Activated B cell treated with CpG ODN at 0.5 μM for 24 hours (primary cell): ENCODE data around the gene EXD3. TPM values are rescaled to one million over a fixed set of nuclear protein-coding genes. Genes with fewer than 3 reads are reported as not detected.

Experiments
- ATAC-seq: fragments of 200-7000 bp; cut with Tn5 transposase; one replicate; pipeline ENCODE4 v1.10.0; 2021; ENCODE audit warnings: low read depth, mild to moderate bottlenecking, moderate library complexity
- CTCF ChIA-PET: fragments of 350-600 bp; sonication (Branson Sonifier 250); formaldehyde crosslinking; loops from one replicate; lab custom pipeline; 2021; ENCODE audit warnings: antibody characterized with exemption; lab: Charles Lee
- POLR2A ChIA-PET: fragments of 350-600 bp; sonication (Branson Sonifier 250); formaldehyde crosslinking; loops from one replicate; lab custom pipeline; 2021; ENCODE audit warnings: antibody characterized with exemption; lab: Charles Lee
- DNase-seq: peaks from one replicate; pipeline ENCODE4 v3.0.0; 2022
- H3K27ac Mint-ChIP-seq: one replicate; pipeline ENCODE4 v1.8.0; 2020; ENCODE audit warnings: mixed read lengths
- H3K27me3 Mint-ChIP-seq: one replicate; pipeline ENCODE4 v1.8.0; 2021; ENCODE audit warnings: mixed read lengths
- H3K36me3 Mint-ChIP-seq: one replicate; pipeline ENCODE4 v1.8.0; 2021; ENCODE audit warnings: low read depth, mixed read lengths
- H3K4me1 Mint-ChIP-seq: one replicate; pipeline ENCODE4 v1.8.0; 2021; ENCODE audit warnings: mixed read lengths
- H3K4me3 Mint-ChIP-seq: one replicate; pipeline ENCODE4 v1.8.0; 2020; ENCODE audit warnings: mild to moderate bottlenecking, mixed read lengths
- H3K9me3 Mint-ChIP-seq: one replicate; pipeline ENCODE4 v1.8.0; 2020; ENCODE audit warnings: mixed read lengths
- CTCF ChIP-seq: fragments of 200-600 bp; IDR thresholded peaks from one replicate; pipeline ENCODE4 v1.8.0; 2022; ENCODE audit warnings: antibody characterized with exemption, mild to moderate bottlenecking
- intact Hi-C: fragments of 100-400 bp; cut with micrococcal nuclease; formaldehyde crosslinking; loops from one replicate; pipeline ENCODE4 v1.15.1; 2024
- total RNA-seq: library from RNA; stranded (reverse); gene quantifications from 2 replicates; pipeline ENCODE4 v1.2.3, GENCODE V29; 2022

Gene EXD3
- total RNA-seq, 1 donor from 2014 or later, result 12.8 TPM

GRCh38 chr9:137439158-137439714 is 16.3 kb upstream of the EXD3 start:
- ATAC-seq (no peak), DNase-seq (no peak)
- CTCF ChIA-PET, result no interaction called here
- Mint-ChIP-seq H3K4me1 (peaks cover 3% of the 10 kb centered on the region), H3K9me3 (no peaks in the 10 kb centered on the region), H3K27ac (no peak overlapping the region), H3K36me3 (no peaks in the 10 kb centered on the region), H3K4me3 (no peak overlapping the region), H3K27me3 (peaks cover 10% of the 10 kb centered on the region)
- POLR2A ChIA-PET, result no interaction called here
- no peak for TF ChIP-seq CTCF
- intact Hi-C loops, result no loop called here

DNA sequence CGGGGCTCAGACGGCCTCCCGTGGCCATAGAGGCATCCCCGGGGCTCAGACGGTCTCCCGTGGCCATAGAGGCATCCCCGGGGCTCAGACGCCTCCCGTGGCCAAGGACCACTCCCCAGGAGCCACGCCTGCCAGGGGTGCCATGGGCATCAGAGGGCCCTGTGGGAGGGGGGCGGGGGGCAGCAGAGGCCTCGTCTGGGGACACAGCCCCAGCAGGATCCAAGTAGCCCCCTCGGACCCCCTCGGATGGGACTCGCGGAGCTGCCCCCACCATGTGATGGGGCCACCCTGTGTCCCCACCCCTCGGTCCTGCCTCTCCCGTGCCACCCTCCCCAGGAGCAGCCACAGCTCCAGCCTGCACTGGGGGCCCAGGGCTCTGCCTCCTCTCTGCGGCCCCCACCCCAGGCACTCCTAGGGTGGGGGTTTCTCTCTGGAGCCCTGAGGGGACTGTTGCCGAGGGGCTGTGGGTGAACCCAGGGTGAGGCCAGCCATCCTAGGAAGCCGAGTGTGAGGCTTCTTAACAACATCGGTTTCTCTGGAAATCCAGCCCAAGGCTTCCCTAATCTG is 15.7 kb upstream of the EXD3 start:
- CTCF ChIA-PET, result no interaction called here
- no peak overlapping the region for H3K4me3 Mint-ChIP-seq
- no peak for TF ChIP-seq CTCF
- no peak overlapping the region for H3K27ac Mint-ChIP-seq
- intact Hi-C loops, result no loop called here
- ATAC-seq (no peak), DNase-seq (no peak)
- no peaks in the 10 kb centered on the region for H3K36me3 Mint-ChIP-seq
- peaks cover 3% of the 10 kb centered on the region for H3K4me1 Mint-ChIP-seq
- H3K9me3 Mint-ChIP-seq, result no peaks in the 10 kb centered on the region
- POLR2A ChIA-PET, result no interaction called here
- H3K27me3 Mint-ChIP-seq, result peaks cover 8% of the 10 kb centered on the region

DNA sequence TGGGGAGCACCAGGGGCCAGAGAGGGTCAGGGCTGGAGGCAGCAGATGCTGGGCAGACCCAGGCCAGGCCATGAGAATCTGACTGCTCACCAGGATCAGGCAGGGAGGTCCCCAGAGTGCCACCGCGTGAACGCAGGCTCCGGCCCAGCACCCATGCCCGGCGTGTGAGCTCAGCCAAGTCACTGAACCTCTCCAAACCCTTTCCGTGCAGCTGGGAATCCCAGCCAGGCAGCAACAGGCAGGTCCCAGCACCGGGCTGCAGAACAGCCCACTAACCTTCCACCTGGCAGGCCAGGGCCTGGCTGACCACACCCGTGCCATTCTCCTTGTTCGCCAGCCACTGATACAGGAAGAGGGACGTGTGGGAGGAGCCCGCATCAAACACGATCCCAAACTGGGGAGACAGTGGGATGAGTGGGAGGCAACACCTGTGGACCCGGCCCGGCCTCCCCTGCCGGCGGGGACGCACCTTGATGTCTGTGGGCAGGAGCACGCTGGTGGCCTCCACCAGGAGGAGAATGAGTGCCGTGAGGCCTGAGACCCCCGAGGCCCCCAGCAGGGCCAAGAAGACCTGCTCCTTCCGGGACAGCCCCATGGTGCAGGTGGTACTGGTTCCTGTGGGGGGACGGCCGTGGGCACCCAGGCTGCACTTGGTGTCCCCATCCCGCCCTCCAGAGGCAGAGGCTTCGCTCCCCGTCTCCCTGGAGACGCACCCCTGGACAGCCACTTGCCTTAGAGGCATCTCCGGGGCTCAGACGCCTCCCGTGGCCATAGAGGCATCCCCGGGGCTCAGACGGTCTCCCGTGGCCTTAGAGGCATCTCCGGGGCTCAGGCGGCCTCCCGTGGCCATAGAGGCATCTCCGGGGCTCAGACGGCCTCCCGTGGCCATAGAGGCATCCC is 15.0 kb upstream of the EXD3 start:
- peaks cover 7% of the 10 kb centered on the region for H3K27me3 Mint-ChIP-seq
- no peaks in the 10 kb centered on the region for H3K9me3 Mint-ChIP-seq
- no peak overlapping the region for H3K4me3 Mint-ChIP-seq
- DNase-seq (no peak), ATAC-seq (no peak)
- CTCF ChIA-PET, result no interaction called here
- no peaks in the 10 kb centered on the region for H3K36me3 Mint-ChIP-seq
- POLR2A ChIA-PET, result interaction anchor here (0.5 kb wide), 1 partner anchor 154 kb away, joined by 4 read pairs; no protein-coding TSS in a partner anchor
- no peak overlapping the region for H3K27ac Mint-ChIP-seq
- TF ChIP-seq CTCF, result no peak
- H3K4me1 Mint-ChIP-seq, result peaks cover 3% of the 10 kb centered on the region
- intact Hi-C loops, result no loop called here

DNA sequence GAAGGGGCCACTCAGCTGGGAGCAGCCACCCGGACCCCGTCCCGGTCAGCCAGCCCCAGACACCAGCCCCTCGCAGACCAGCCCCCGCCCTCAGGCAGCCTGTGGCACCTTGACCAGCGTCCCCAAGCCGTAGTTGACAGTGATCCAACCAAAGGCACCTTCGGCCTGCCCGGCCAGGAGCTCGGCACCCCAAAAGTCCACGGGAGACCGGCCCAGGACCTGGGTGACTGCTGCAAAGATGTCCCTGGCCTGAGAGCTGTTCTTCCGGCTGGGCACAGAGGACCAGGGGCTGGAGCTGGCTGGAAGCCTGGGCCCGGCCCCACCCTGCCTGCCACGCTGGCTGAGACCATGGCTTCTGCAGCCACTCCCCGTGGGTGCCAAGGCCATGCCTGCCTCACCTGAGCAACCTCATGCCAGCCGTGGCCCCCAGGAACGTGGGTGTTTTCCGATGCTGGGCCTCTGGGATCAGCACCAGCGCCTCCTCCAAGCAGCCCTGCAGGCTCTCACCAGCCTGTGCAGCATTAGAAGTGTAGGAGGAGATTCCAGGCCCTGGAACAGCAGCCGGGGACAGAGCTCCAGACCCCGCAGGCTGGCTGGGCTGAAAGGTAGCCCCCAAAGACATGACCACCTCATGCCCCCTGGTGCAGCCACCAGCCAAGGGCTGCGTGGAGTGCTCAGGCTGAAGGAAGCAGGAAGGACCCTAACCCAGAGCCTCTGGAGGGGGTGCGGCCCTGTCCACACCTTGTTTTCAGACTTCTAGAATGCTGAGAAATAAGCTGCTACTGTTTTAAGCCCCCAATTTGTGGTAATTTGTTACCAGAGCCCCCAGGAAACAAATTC is 14.0 kb upstream of the EXD3 start:
- no peak for DNase-seq
- POLR2A ChIA-PET, result interaction anchor here (0.5 kb wide), 1 partner anchor 155 kb away, joined by 4 read pairs; no protein-coding TSS in a partner anchor

More for the DNA sequence above, 14.0 kb upstream of the EXD3 start:
- intact Hi-C loops, result no loop called here
- no peaks in the 10 kb centered on the region for H3K36me3 Mint-ChIP-seq
- no peak overlapping the region for H3K4me3 Mint-ChIP-seq
- CTCF ChIA-PET, result no interaction called here
- no peaks in the 10 kb centered on the region for H3K9me3 Mint-ChIP-seq
- H3K27me3 Mint-ChIP-seq, result peaks cover 4% of the 10 kb centered on the region
- H3K27ac Mint-ChIP-seq, result no peak overlapping the region
- no peak for ATAC-seq
- H3K4me1 Mint-ChIP-seq, result peaks cover 2% of the 10 kb centered on the region
- TF ChIP-seq CTCF, result no peak
